ENCODE measurements around the gene PEX26. TPM values are rescaled to one million over a fixed set of nuclear protein-coding genes. Genes with fewer than 3 reads are reported as not detected.
"Not testable (repeated sequence)": the region's sequence is repeated elsewhere in the genome, so short reads cannot be mapped to it uniquely, and the experiment has no call there.

Gene PEX26
- total RNA-seq, 6 experiments from 2014 or later, result 22.7 to 42.5 (median 25.0) TPM

GRCh38 chr22:18048441-18048898, 29.3 kb upstream of the PEX26 start:
- no peaks in the 10 kb centered on the region for H3K36me3 ChIP-seq
- no peaks in the 10 kb centered on the region for H3K27me3 ChIP-seq
- TF ChIP-seq CTCF (IDR thresholded peaks at IDR 0.05), result no peak
- TF ChIP-seq POLR2A (IDR thresholded peaks at IDR 0.05), result no peak
- DNase-seq (no peak), ATAC-seq (no peak)
- no peak overlapping the region for H3K27ac ChIP-seq
- peak overlapping the region in 1 of 3 donors; percentile 2 for H3K4me3 ChIP-seq
- intact Hi-C loops (cut with DNase I), result no loop called here
- peaks cover 0 to 19% (median 11%) of the 10 kb centered on the region in 4 donors for H3K4me1 ChIP-seq
- no peaks in the 10 kb centered on the region for H3K9me3 ChIP-seq
- WGBS (ENCODE audit: insufficient coverage, low coverage, low lambda C conversion rate, missing lambda C conversion rate), result 81% methylated on average over 27 of the region's 29 CpGs

- Histone ChIP-seq H3K27ac (no peak overlapping the region), H3K27me3 (no peaks in the 10 kb centered on the region), H3K4me3 (no peak overlapping the region), H3K36me3 (no peaks in the 10 kb centered on the region), H3K4me1 (peaks cover 0 to 6% (median 2%) of the 10 kb centered on the region in 4 donors), H3K9me3 (no peaks in the 10 kb centered on the region)
- intact Hi-C loops (cut with DNase I), result no loop called here
- no peak for TF ChIP-seq POLR2A (IDR thresholded peaks at IDR 0.05)
- TF ChIP-seq CTCF (IDR thresholded peaks at IDR 0.05), result no peak
- ATAC-seq, result no peak
- no peak for DNase-seq
- WGBS (ENCODE audit: insufficient coverage, low coverage, low lambda C conversion rate, missing lambda C conversion rate), result 80% methylated on average over 1 of the region's 5 CpGs
These were observed 27.7 kb upstream of the PEX26 start for GRCh38 chr22:18050065-18050464.

- H3K9me3 ChIP-seq; H3K27ac ChIP-seq; H3K27me3 ChIP-seq; H3K4me1 ChIP-seq; H3K4me3 ChIP-seq; intact Hi-C loops (cut with DNase I); ATAC-seq; H3K36me3 ChIP-seq: not testable (repeated sequence)
- 94% methylated on average over 12 of the region's 12 CpGs for WGBS (ENCODE audit: insufficient coverage, low coverage, low lambda C conversion rate, missing lambda C conversion rate)
- DNase-seq, result peak in 1 of 3 donors; percentile 6
These were observed 26.7 kb upstream of the PEX26 start for GRCh38 chr22:18051113-18051512.

- intact Hi-C loops (cut with DNase I); H3K36me3 ChIP-seq; H3K27ac ChIP-seq; H3K4me1 ChIP-seq; H3K4me3 ChIP-seq; H3K9me3 ChIP-seq; H3K27me3 ChIP-seq; ATAC-seq: not testable (repeated sequence)
- no CpG with 5 or more reads among the region's 49 CpGs for WGBS (ENCODE audit: insufficient coverage, low coverage, low lambda C conversion rate, missing lambda C conversion rate)
- peak in 1 of 3 donors; percentile 31 for DNase-seq
These were observed 24.4 kb upstream of the PEX26 start for GRCh38 chr22:18053216-18053946.

GRCh38 chr22:18055619-18056160, 22.1 kb upstream of the PEX26 start:
- H3K4me1 ChIP-seq, result peaks cover 0 to 16% (median 4%) of the 10 kb centered on the region in 4 donors
- H3K27ac ChIP-seq, result peak overlapping the region in 2 of 3 donors; percentile 47 to 75
- H3K4me3 ChIP-seq, result no peak overlapping the region
- H3K9me3 ChIP-seq, result no peaks in the 10 kb centered on the region
- H3K36me3 ChIP-seq, result no peaks in the 10 kb centered on the region
- 83% methylated on average over 7 of the region's 7 CpGs for WGBS (ENCODE audit: insufficient coverage, low coverage, low lambda C conversion rate, missing lambda C conversion rate)
- intact Hi-C loops (cut with DNase I), result no loop called here
- no peak for ATAC-seq
- peak in 1 of 3 donors; percentile 32 for DNase-seq
- TF ChIP-seq POLR2A (IDR thresholded peaks at IDR 0.05), result no peak
- no peak for TF ChIP-seq CTCF (IDR thresholded peaks at IDR 0.05)
- H3K27me3 ChIP-seq, result no peaks in the 10 kb centered on the region

All from right lobe of liver (tissue), 6 donors.